Liver (tissue), 9 donors: ENCODE data around the gene G6PC1. TPM values are rescaled to one million over a fixed set of nuclear protein-coding genes. Genes with fewer than 3 reads are reported as not detected.

ENCODE experiments used
- DNase-seq: peaks from one replicate; pipeline ENCODE4 v3.0.0-alpha.2; 2017; ENCODE audit warnings: low spot score
- H3K27ac ChIP-seq, 2 donors: one replicate each; pipeline ENCODE4 v1.7.0; 2013; ENCODE audit warnings: inconsistent platforms in 2 of 2, low read length in 2 of 2, control low read depth in 1 of 2, low read depth in 1 of 2, mild to moderate bottlenecking in 1 of 2
- H3K27me3 ChIP-seq, 4 donors: one replicate each; pipeline versions ENCODE4 v1.6.1 to v1.7.0; 2013; ENCODE audit warnings: low read length in 3 of 4, inconsistent platforms in 1 of 4, mild to moderate bottlenecking in 1 of 4, moderate library complexity in 1 of 4; ENCODE audit not compliant: control insufficient read depth in 4 of 4, insufficient read depth in 4 of 4
- H3K36me3 ChIP-seq, 4 donors: one replicate each; pipeline versions ENCODE4 v1.6.1 to v1.7.0; 2013; ENCODE audit warnings: low read length in 3 of 4, mild to moderate bottlenecking in 3 of 4, low read depth in 1 of 4, moderate library complexity in 1 of 4; ENCODE audit not compliant: control insufficient read depth in 4 of 4, insufficient read depth in 3 of 4
- H3K4me1 ChIP-seq, 4 donors: one replicate each; pipeline versions ENCODE4 v1.6.1 to v1.7.0; 2013; ENCODE audit warnings: low read length in 3 of 4, mild to moderate bottlenecking in 3 of 4, moderate library complexity in 1 of 4; ENCODE audit not compliant: control insufficient read depth in 4 of 4, insufficient read depth in 4 of 4
- H3K4me3 ChIP-seq, 3 donors: one replicate each; pipeline versions ENCODE4 v1.6.1 to v1.7.0; 2013; ENCODE audit warnings: low read length in 3 of 3, control low read depth in 1 of 3, low read depth in 1 of 3, mild to moderate bottlenecking in 1 of 3
- H3K9ac ChIP-seq, 2 donors: one replicate each; pipeline ENCODE4 v1.7.0; 2013; ENCODE audit warnings: low read length in 2 of 2, mild to moderate bottlenecking in 2 of 2, moderate library complexity in 2 of 2, control low read depth in 1 of 2, low read depth in 1 of 2
- H3K9me3 ChIP-seq, 4 donors: one replicate each; pipeline versions ENCODE4 v1.6.1 to v1.7.0; 2013; ENCODE audit warnings: low read length in 3 of 4; ENCODE audit not compliant: control insufficient read depth in 4 of 4
- FOXA1 ChIP-seq: IDR thresholded peaks from 2 replicates; pipeline ENCODE4 v1.6.1; 2016; ENCODE audit warnings: antibody characterized with exemption
- HNF4A ChIP-seq, 2 donors: conservative IDR thresholded peaks; 2 replicates each; pipeline ENCODE4 v1.6.1; 2016; ENCODE audit warnings: antibody characterized with exemption in 2 of 2, mild to moderate bottlenecking in 2 of 2
- HNF4G ChIP-seq: IDR thresholded peaks from 2 replicates; pipeline ENCODE4 v1.6.1; 2016; ENCODE audit warnings: antibody characterized with exemption
- RAD21 ChIP-seq, 2 donors: IDR thresholded peaks; 2 replicates each; pipeline ENCODE4 v1.6.1; 2016; ENCODE audit warnings: antibody characterized with exemption in 2 of 2, mild to moderate bottlenecking in 2 of 2
- RXRA ChIP-seq, 2 donors: IDR thresholded peaks; 2 replicates each; pipeline ENCODE4 v1.6.1; 2017 to 2018; ENCODE audit warnings: antibody characterized with exemption in 2 of 2, mild to moderate bottlenecking in 1 of 2
- SP1 ChIP-seq: IDR thresholded peaks from 2 replicates; pipeline ENCODE4 v1.6.1; 2018; ENCODE audit warnings: antibody characterized with exemption, mild to moderate bottlenecking
- YY1 ChIP-seq: IDR thresholded peaks from 2 replicates; pipeline ENCODE4 v1.6.1; 2016; ENCODE audit warnings: antibody characterized with exemption, mild to moderate bottlenecking
- WGBS: extraction: QIAGEN DNeasy Blood & Tissue Kit; methylation state at CpG from one replicate; pipeline ENCODE4 v1.1.7; 2013; 5-methylcytosine and 5-hydroxymethylcytosine counted together
- polyA plus RNA-seq, 2 donors: library from polyadenylated mRNA; stranded (reverse) in 1 of 2; unstranded in 1 of 2; fragments of 200-250 nt in 1 of 2; fragments of >200 nt in 1 of 2; fragmentation: Nextera tagmentation in 1 of 2; extraction: Ambion mirVana in 1 of 2; gene quantifications; one replicate each; pipeline versions ENCODE4 v1.2.1 to v1.2.3, GENCODE V29; 2013 to 2015
- total RNA-seq, 2 donors: library from RNA; depleted of rRNA; stranded (reverse); fragments of >200 nt; gene quantifications; one replicate each; pipeline ENCODE4 v1.2.3, GENCODE V29; 2014
- TF ChIP-seq, protein P1 (sequence below): IDR thresholded peaks from 2 replicates; pipeline ENCODE4 v1.6.1; 2016; ENCODE audit warnings: antibody characterized with exemption, mild to moderate bottlenecking
- TF ChIP-seq, protein P2 (sequence below): IDR thresholded peaks from 2 replicates; pipeline ENCODE4 v1.6.1; 2016; ENCODE audit warnings: antibody characterized with exemption
- TF ChIP-seq, protein P3 (sequence below): fragments of 150-350 bp; IDR thresholded peaks from 2 replicates; pipeline ENCODE4 v1.5.1; 2017; ENCODE audit warnings: improper control_type of control experiment, low read depth, low read length; ENCODE audit not compliant: missing input control
- TF ChIP-seq, protein P4 (sequence below): IDR thresholded peaks from 2 replicates; pipeline ENCODE4 v1.6.1; 2016; ENCODE audit warnings: antibody characterized with exemption
- donor health status: healthy.
- donor health status: healthy.
- donor health status: healthy.
- donor health status: healthy.
- donor health status: healthy.

G6PC1 gene
- total and polyA plus RNA-seq, 4 donors: 23.8 to 271 (median 114) TPM

DNA sequence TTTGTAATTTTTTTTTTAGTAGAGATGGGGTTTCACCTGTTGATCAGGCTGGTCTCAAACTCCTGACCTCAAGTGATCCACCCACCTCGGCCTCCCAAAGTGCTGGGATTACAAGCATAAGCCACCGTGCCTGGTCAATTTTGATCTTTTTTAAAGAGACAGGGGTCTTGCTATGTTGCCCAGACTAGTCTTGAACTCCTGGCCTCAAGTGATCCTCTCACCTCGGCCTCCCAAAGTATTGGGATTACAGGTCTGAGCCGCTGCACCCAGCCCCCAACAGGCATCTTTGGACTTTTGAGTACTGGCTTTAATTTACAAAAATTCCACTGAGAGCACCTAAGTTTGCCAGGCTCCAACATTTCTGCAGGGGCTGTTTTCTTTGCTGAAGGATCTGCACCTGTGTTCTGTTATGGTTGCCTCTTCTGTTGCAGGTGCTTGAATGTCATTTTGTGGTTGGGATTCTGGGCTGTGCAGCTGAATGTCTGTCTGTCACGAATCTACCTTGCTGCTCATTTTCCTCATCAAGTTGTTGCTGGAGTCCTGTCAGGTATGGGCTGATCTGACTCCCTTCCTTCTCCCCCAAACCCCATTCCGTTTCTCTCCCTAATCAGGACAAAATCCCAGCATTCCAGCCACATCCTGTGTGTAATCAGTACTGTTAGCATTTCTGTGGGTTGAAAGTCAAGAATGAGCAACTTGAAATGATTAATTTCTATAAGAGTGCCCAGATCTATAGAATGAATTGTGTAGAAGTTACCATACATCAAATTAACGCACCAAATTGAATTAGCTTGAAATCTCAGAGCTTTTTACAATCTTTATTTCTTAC is 8.5 kb downstream of the G6PC1 start:
- WGBS: 69% methylated on average over 7 of the region's 7 CpGs
- H3K36me3 ChIP-seq: peaks cover 3 to 66% (median 41%) of the 10 kb centered on the region in 4 donors
- H3K27ac ChIP-seq: no peak overlapping the region
- H3K9ac ChIP-seq: no peak overlapping the region
- peaks cover 0 to 30% (median 7%) of the 10 kb centered on the region in 4 donors for H3K4me1 ChIP-seq
- H3K9me3 ChIP-seq: no peaks in the 10 kb centered on the region
- H3K4me3 ChIP-seq: no peak overlapping the region
- DNase-seq: no peak
- H3K27me3 ChIP-seq: no peaks in the 10 kb centered on the region
- TF ChIP-seq, protein P1, sequence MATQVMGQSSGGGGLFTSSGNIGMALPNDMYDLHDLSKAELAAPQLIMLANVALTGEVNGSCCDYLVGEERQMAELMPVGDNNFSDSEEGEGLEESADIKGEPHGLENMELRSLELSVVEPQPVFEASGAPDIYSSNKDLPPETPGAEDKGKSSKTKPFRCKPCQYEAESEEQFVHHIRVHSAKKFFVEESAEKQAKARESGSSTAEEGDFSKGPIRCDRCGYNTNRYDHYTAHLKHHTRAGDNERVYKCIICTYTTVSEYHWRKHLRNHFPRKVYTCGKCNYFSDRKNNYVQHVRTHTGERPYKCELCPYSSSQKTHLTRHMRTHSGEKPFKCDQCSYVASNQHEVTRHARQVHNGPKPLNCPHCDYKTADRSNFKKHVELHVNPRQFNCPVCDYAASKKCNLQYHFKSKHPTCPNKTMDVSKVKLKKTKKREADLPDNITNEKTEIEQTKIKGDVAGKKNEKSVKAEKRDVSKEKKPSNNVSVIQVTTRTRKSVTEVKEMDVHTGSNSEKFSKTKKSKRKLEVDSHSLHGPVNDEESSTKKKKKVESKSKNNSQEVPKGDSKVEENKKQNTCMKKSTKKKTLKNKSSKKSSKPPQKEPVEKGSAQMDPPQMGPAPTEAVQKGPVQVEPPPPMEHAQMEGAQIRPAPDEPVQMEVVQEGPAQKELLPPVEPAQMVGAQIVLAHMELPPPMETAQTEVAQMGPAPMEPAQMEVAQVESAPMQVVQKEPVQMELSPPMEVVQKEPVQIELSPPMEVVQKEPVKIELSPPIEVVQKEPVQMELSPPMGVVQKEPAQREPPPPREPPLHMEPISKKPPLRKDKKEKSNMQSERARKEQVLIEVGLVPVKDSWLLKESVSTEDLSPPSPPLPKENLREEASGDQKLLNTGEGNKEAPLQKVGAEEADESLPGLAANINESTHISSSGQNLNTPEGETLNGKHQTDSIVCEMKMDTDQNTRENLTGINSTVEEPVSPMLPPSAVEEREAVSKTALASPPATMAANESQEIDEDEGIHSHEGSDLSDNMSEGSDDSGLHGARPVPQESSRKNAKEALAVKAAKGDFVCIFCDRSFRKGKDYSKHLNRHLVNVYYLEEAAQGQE: no peak
- TF ChIP-seq HNF4G: no peak
- no peak for TF ChIP-seq SP1
- TF ChIP-seq HNF4A (conservative IDR thresholded peaks at IDR 0.05): peak in 1 of 2 donors; percentile 6
- TF ChIP-seq YY1: no peak
- no peak for TF ChIP-seq RAD21 (IDR thresholded peaks at IDR 0.05)
- TF ChIP-seq FOXA1: no peak

DNA sequence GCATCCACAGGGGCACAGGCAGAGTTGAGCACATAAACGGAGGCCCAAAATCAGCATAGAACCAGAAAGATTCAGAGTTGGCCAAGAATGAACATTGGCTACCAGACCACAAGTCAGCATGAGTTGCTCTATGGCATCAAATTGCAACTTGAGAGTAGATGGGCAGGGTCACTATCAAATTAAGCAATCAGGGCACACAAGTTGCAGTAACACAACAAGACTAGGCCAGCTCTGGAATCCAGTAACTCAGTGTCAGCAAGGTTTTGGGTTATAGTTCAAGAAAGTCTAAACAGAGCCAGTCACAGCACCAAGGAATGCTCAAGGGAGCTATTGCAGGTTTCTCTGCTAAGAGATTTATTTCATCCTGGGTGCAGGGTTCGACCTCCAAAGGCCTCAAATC is 12.9 kb downstream of the G6PC1 start:
- Histone ChIP-seq H3K36me3 (peaks cover 3 to 36% (median 32%) of the 10 kb centered on the region in 4 donors), H3K4me1 (peaks cover 2 to 21% (median 5%) of the 10 kb centered on the region in 4 donors), H3K4me3 (no peak overlapping the region), H3K27ac (no peak overlapping the region), H3K9me3 (no peaks in the 10 kb centered on the region), H3K9ac (no peak overlapping the region), H3K27me3 (no peaks in the 10 kb centered on the region)
- 63% methylated on average over 2 of the region's 2 CpGs for WGBS
- TF ChIP-seq, protein P2, sequence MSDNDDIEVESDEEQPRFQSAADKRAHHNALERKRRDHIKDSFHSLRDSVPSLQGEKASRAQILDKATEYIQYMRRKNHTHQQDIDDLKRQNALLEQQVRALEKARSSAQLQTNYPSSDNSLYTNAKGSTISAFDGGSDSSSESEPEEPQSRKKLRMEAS: peak; percentile 11
- peak in 1 of 2 donors; percentile 26 for TF ChIP-seq HNF4A (conservative IDR thresholded peaks at IDR 0.05)
- TF ChIP-seq RAD21 (IDR thresholded peaks at IDR 0.05): no peak
- TF ChIP-seq SP1: no peak
- TF ChIP-seq, protein P3, sequence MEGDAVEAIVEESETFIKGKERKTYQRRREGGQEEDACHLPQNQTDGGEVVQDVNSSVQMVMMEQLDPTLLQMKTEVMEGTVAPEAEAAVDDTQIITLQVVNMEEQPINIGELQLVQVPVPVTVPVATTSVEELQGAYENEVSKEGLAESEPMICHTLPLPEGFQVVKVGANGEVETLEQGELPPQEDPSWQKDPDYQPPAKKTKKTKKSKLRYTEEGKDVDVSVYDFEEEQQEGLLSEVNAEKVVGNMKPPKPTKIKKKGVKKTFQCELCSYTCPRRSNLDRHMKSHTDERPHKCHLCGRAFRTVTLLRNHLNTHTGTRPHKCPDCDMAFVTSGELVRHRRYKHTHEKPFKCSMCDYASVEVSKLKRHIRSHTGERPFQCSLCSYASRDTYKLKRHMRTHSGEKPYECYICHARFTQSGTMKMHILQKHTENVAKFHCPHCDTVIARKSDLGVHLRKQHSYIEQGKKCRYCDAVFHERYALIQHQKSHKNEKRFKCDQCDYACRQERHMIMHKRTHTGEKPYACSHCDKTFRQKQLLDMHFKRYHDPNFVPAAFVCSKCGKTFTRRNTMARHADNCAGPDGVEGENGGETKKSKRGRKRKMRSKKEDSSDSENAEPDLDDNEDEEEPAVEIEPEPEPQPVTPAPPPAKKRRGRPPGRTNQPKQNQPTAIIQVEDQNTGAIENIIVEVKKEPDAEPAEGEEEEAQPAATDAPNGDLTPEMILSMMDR: no peak
- TF ChIP-seq RXRA (IDR thresholded peaks at IDR 0.05): peak in 1 of 2 donors; percentile 48
- no peak for TF ChIP-seq HNF4G
- TF ChIP-seq, protein P4, sequence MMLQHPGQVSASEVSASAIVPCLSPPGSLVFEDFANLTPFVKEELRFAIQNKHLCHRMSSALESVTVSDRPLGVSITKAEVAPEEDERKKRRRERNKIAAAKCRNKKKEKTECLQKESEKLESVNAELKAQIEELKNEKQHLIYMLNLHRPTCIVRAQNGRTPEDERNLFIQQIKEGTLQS: no peak
- no peak for DNase-seq
